Central memory CD4-positive, alpha-beta T cell (primary cell): Measurements from ENCODE around the gene NOP9.

Experiments used
- DNase-seq: peaks from one replicate; pipeline ENCODE4 v3.0.0; 2022

NOP9 gene

DNA sequence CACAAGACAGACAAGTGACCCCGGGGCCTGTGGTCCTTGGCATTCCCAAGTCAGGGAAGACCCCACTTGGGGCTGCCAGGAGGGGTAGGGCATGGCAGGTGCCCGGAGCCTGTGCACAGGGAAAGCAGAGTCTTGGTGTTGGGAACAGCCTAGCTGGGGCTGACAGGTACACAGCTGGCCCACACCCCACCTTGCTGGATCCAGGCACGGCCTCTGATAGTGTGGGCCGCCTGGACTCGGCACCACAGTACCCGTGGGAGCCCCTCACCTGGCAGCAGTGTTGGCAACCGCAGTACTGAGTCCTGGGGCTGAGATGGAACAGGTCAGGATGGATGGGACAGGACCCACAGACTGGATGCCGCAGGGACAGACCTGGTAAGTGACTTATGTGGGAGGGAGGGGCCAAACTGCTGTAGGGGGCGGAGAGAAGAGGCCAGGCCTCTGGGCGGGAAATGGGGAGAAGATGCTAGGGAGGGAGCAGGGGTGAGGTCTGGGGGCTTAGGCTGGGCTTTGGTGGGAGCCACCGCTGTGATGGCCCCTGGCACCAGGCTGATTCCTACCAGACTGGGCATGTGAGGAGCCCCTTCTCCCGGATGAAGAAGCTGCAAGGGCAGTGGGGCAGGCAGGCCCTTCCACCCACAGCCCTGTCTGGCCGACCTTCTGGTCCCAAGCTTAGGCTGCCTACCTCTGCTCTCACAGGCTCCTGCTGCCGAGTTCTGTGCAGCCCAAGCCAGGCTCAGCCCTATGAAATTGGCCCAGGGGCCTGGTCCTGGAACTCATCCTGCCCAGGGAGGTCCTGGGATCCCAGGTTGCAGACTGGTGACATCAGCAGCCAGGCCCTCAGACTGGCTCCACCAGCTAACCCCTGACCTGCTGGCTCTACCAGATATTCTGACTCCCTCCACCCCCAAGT is 36.6 kb upstream of the NOP9 start, which contains the start of gene TGM1:
Gene TGM1 (minus strand): TSS at position 357 of the 913 bp plus-strand sequence. CDS start 825 bp downstream, outside the sequence.
- no peak for DNase-seq

DNA sequence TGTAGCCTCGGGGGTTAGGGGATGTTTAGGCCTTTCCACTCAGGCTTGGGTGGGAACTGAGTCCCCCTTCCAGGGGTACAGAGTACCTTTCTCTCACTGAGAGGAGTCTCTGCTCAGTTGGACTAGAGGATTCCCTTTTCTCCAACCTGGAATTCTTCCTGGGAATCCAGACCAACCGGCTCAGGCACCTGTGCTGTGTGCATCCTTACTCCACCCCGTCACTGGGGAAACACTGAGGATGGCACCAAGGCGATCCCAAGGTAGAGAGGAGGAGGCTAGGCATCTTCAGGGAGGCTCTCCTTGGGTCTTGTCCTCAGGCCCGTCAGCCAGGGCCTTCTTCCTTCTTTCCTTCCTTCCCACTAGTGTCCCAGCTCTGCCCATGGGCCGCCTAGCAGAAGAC is 35.8 kb upstream of the NOP9 start:
- DNase-seq = no peak

DNA sequence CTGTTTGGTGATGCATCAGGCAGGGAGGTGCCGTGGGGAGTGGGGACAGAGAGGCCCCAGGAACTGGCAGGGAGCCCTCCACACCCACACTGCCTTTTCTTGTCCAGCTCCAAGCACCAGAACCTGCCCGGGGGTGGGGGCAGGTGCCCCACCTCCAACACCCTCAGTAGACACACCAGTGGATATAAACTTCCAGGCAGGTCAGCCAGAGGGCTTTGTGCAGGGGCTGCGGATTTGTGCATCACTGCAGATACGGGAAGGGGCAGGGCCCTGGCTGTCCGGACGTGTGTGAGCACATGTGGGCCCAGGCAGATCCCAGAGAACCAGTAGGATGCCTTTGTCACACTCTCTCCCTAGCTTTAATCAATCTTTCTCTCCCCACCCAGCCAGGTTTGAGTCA is 35.4 kb upstream of the NOP9 start:
- DNase-seq = no peak

DNA sequence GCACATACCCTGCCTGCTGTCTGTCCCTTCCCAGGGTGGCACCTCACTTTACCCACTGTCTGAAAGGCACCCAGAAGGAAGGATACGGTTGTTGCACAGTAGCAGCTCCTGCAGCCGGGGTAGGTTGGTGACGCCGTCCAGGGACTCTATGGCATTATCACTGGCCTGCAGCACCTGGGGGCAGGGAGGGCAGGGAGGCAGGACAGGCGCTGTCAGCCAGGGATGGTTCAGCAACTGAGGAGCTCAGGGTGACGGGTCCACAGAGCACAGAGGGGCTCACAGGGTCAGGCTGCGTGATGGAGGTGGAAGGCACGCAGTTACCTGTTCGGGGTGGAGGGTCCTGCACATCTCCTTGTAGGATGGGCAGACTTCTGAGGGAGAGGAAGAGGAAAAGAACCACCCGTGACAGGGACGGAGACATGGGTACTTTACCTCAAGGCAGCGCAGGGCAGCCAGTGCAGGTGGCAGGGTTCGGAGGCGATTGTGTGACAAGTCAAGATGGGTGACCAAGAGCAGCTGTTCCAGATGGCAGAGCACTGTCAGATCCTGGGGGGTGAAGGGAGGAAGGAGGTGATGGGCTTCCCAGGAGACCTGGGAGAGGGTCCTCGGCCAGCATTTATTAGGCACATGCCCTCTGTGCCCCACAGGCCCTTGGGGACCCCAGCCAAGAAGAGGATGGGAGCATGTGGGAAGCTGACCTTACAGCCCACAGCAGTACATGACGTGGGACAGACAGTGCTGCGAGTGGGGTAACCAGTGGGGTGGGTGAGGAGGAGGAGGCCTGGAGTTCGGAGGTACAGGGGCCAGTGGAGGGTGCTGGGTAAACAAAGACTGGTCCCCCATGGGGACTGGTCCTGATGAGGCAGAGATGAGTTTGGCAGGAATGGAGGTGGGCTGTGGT is 33.1 kb upstream of the NOP9 start:
- DNase-seq = no peak

DNA sequence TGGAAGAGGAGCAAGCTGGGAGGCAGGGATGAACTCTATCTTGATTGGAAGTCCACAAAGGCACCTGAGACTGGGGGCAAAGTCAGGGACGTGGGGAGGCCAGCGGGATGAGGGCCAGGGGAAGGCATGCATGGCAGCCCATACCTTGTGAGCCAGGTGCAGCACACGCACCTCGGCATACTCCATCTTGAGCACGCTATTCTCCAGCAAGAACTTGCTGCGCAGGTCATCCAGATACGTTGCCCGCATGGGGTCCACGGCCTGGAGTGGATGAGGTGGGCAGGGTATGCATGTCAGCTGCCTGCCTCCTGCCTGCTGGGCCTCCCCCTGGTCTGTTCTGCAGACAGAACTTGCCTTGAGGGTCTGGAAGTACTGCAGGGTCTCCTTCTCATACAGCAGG is 32.1 kb upstream of the NOP9 start:
- DNase-seq = no peak

DNA sequence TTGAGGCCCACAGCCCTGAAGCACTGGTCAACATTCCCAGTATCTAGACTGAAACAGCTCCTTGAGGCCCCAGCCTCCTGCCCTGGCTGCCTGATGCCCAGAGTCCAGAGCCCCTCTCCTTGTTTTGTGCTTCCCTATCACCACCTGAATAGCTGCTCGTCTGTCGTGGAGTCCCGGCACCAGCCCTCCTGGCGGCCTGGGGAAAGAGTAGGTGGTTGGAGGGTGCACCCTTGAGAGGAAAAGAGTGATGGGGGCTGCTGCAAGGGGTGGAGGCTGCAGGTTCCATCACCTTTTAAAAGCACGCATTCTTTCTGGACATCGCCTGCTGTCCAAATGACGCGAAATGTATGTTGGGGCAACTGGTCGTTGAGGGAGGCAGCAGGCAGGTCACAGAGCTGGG is 31.4 kb upstream of the NOP9 start:
- no peak for DNase-seq

DNA sequence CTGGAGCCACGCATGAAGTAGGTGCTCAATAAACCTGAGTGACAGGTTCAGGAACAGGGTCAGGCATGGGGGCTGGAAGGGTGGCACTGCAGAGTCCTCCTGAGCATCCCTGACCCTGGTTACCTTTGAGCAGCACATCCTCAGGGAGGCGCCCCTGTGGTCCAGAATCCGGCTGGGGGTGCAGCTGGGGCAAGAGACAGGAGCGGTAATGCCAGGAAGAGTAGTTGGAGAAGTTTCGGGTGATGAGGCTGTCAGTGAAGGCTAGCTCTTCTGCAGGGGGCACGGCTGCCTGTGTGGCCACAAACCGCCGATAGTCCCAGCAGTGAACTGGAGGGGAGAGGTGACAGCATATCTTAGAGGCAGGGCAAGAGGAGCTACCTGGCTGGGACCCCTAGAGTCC is 30.3 kb upstream of the NOP9 start:
- DNase-seq = no peak

DNA sequence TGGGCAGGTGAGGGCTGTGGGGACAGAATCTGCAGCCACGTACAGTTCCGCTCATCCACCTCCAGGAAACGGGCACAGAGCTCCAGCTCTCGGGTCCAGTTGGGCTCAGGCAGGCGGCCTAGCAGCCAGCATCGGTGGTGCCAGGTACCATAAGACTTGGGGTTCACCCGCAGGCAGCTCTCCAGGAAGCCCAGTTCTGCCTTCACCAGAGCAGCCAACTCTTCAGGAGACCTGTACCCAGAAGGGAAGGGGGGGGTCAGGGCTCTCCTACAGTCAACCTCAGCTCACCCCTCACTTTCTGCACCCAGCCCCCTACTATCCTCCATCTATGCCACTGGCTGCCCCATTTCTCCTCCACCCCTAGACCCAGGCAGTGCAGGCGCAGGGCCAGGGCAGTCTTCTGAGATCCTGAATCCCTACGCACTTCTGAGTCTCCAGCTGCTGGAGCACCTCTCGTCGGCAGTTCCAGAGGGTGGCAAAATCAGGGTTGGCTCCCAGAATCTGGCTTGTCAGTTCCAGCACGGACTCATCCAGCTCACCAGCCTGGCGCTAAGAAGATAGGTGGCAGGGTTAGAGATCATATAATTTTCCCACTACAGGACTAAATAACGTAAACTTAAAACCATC is 29.6 kb upstream of the NOP9 start:
- DNase-seq = no peak

DNA sequence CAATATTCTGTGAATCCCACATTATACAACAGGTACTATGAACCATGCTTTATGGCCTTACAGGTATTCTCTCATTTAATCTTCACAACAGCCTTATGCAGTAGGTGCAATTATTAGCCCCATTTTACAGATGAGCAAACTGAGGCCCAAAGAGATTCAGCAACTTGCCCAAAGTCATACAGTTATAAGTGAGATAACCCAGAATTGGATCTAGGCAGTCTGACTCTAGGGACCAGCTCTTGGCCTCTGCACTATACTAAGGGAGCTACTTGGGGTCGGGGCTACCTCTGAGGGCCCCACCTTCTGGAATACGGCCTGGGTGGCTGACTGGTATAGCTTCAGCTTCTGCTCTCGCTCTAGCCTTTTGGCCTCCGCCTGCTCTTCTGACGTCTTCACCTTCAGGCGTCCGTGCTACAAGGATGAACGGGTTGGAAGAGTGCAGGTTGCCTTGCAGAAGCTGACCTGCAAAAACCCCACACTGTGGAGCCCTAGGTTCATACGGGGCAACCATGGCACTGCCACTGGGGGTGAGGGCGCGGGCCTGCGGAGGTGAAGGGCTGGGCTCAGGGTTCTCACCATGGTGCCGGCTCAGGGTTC is 29.0 kb upstream of the NOP9 start:
- no peak for DNase-seq

DNA sequence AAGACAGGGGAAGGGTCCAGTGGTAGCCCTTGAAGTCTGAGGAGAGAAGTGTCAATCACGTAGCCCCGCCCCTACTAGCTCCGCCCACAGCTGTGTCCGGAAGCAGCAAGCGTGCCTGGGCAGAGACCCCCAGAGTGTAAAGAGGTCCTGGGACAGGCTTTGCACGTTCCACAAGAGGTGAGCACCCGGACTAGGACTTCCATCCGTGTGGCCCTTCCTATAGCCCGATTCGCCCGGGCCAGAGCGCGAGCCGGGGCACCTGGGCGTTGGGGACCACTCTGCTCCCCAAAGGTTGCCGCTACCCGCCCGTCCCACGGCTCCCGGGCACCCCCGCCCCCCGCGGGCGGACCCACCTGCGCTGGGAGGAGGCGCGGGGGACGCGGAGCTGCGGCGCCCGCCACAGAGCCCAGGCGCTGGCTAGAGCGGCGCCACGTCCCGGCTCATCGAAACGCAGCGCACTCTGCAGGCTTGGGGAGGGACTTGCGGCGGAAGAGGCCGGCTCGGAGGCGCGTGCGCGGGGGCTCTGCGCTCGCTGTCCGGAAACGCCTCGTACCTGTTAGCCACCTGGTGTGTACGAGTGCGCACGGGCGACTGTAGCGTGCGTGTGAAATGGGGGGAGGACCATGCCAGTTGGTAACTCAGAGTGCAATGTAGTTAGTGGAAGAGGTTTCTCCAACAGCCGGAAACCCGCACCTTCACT is 28.4 kb upstream of the NOP9 start, which contains the start of gene RABGGTA:
Gene RABGGTA (minus strand): TSS at position 464 of the 700 bp plus-strand sequence. CDS start 482 bp downstream, outside the sequence.
- peak; percentile 96 for DNase-seq

DNA sequence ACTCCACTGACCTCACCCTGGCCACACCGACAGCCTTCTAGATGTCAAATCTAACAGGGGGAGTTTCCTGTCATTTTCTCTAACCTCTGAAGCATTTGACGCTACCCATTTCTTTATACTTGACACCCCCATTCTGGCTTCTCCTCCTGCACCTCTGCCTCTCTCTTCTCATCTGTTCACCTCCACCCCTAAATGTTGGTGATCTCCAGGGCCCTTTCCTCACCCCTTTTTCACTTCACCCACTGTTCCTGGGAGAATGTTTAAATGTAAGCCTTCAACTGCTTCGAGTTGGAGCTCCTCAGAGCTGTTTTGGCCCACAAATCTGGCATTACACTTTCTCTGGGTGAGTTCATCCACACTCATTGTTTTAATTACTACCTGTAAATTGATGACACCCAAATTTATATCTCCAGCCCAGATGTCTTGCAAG is 27.8 kb upstream of the NOP9 start:
- DNase-seq = no peak

DNA sequence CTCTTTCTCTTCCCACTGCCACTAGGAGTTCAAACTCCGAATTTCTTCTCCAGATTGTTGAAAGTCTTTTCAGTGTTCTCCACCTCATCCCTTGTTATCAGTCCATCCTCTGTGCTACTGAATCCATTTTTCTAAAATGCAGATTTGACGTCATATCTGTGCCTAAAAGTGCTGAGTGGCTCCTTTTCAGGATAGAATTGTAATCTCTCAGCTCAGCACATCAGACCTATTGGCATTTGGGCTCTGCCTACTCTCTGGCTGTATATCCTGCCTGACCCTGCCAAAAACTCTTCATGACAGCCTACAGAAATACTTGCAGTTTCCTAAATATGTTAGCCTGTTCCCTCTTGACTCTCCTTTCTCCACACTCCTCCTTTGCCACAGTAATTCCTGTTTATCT is 27.2 kb upstream of the NOP9 start:
- DNase-seq = no peak

DNA sequence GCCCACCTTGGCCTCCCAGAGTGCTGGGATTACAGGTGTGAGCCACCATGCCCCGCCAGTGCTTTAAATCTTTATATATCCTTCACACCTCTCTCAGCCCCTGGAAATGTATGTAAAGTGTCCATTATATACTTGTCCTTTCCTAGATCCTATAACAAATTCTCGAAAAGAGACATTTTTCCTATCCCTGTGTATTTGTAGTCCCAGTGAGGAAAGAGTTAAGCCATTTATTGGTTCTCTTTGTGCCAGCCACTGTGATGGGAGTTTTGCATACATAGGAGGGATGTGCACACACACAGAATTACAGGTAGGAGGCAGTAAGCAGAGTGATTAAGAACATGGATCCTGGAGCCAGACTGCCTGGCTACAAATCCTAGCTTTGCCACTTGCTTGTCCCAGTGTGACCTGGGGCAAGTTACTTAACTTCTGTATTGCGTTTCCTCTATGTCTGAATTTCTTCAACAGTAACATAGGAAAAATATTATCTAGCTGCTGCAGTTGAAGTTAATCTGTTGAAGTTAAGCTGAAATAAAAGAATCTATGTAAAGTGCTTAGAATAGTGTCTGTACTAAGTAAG is 26.1 kb upstream of the NOP9 start:
- DNase-seq = no peak

DNA sequence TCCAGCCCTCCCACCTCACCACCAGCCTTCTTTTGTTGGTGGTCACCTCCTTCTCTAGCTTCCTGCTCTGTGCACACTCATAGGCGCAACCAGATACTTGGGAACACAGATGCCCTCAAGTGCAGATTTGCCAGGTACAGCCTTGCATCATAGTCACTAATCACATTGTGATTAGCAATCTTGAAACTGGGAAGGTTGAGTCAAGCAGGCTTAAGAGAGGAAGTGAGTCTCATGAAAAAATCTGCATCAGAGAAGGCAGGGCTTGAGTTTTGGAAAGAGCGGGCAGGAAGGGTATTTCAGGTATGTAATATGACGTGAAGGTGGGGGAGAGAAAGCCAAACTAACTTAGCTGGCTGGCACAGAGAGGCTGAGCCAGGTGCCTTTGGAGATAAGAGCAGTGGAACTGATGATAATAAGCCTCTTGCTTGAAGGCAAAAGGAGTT is 25.5 kb upstream of the NOP9 start:
- peak; percentile 72 for DNase-seq

DNA sequence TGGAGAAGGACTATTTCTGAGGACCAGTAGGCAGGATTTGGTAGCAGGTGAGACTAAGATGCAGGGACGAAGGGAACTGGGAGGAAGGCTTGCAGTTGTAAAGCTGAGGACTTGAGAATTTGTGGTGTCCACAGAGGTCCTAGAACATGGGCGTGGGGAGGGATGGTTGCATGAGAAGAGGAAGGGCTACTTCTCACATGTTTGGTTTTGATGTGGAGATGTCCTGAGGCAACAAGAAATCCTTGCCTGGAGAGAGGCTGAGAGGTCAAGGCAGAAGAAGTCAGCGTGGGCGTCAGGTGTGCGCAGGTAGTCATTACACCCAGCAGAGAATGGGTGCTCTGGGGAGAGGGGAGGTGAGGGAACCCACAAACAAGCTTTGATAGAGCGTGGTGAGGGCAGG is 22.6 kb upstream of the NOP9 start:
- DNase-seq = no peak

DNA sequence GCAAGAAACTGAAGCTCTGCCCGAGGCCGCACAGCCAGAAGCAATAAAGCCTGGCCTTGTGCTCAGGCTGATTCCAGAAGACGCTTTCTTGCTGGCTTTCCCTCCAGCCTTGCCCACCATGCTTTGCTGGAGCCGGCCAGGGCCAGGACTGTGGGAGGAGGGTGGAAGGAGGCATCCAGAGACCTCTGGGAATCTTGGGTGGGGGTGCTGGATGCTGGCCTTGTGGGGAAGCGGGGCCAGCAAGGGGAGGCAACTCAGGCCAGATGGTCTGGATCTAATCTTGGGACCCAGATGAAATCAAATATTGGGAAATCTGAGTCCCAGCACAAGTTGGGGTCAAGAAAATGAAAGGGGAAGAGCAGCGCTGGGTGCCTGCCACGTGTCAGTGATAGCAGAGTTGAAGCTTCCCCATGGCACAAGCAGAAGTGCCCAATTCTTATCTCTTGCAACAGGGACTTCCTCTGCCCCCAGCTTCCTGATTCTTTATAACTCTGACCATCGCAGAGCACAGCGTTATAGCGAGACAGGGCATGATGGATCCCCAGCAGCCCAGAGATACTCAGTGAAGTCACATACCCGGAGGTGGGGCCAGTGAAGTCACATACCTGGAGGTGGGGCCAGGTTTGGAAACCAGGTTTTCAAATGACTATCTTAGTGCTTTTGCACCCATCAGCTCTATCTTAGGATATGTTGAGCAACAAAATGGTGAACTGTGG is 21.9 kb upstream of the NOP9 start:
- DNase-seq = no peak

DNA sequence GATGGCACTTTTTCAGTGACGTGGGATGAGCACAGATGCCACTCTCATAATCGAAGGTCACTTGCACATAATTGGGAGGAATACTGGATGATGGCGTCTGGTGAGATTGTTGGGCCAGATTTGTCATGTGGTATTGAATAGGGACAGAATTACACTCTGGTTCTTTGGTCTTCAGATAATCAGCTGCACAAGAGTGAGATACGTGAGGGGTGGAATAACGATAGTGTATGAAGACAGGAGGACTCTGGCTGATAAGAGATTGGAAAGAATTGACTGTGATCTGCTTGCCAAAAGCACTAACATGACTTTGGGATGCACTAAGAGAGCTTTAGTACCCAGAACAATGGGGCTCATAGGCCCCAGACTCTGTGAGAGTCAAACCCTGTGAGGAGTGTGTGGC is 21.2 kb upstream of the NOP9 start:
- DNase-seq = no peak

DNA sequence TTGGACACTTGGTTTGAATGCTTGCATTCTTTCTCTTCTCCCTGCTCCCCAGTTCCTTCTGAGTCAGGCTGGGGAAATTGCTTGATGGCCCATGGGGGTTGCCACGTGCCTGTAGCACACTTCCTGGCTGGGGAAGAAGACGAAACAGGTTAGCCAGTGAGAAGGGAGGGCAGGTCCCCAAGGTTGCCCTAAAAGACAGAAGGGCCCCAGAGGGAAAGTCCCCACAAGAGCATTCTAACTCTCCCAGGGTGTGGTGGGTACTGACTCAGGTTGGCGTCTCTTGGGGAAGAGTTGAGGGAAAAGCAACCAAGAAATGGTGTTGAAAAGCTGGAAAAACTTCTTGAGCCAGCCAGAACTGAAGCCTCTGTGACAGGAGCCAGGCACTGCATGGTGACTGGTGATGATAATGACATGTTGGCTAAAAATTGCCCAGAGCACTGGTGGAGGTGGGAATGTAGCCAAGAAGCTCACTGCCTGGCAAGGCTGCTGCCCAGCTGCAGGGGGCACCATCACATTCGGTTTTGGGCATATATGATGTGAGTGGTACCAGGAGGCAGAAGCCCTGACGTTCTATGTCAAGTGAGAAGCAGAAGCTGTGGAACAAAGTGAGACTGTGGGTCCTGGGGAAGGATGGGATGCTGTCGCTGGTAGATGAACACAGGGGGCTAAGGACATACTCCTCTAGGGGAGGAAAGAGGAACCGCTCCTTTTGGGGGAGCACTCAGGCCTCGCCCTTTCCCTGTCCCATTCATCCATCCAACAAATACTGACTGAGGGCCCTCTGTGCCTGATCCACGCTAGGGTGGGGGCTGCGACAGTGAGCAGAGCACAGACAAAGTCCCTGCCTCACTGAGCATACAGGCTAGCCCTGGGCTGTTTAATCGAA is 20.1 kb upstream of the NOP9 start:
- peak; percentile 63 for DNase-seq

DNA sequence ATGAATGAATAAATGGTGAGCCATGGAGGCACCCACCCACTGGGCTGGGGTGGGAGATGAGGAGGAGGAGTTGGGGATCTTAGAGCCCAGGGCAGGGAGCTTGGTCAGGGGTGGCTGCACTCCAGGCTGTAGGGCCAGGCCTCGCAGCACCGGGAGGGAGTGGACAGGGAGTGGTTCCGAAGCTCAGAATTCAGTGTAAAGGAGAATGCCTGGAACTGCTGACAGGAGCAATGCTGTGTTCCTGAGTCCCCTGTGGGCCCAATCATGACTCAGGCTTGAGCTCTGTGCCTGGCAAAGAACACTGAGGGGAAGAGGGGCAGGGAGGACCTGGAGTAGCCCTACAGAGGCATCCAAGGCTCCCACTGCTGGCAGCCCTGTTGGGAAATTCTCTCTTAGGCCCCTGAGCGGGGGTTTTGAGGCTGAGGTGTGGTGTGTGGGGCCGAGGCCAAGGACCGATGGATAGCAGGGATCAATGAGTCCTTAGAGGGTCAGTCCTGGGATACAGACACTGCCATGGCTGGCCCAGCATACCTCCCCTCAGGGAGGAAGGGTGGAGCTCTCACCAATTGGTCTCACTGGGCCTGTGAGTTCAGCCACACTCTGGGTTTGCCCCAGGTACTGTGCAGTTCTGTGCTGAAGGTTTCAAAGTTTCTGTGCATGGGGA is 18.7 kb upstream of the NOP9 start:
- DNase-seq = no peak
